GM12892 (cell line): ENCODE data around the gene IQCB1.

Experiments
- POLR2A ChIP-seq: IDR thresholded peaks from 2 replicates; pipeline ENCODE4 v1.6.1; 2011; ENCODE audit warnings: low read depth, low read length, control low read depth
- POLR2AphosphoS5 ChIP-seq: IDR thresholded peaks from 2 replicates; pipeline ENCODE4 v1.6.1; 2011; ENCODE audit warnings: low read depth, low read length, control low read depth
- TAF1 ChIP-seq: IDR thresholded peaks from 2 replicates; pipeline ENCODE4 v1.6.1; 2011; ENCODE audit warnings: low read depth, mild to moderate bottlenecking, control low read depth, low read length, borderline replicate concordance

GRCh38 chr3:121834671-121835464 lies at the start of gene IQCB1, which contains the start of gene EAF2:
- TF ChIP-seq POLR2A (peak; percentile 98), TAF1 (peak; percentile 95), POLR2AphosphoS5 (peak; percentile 98)
